ENCODE results near the gene SULF2.

SULF2 gene

GRCh38 chr20:47678536-47678935 is 106.7 kb downstream of the SULF2 start:
- no peak for DNase-seq

- peak; percentile 86 for DNase-seq
Measured at GRCh38 chr20:47677635-47678453, 107.4 kb downstream of the SULF2 start.

- DNase-seq: no peak
Measured at GRCh38 chr20:47676912-47677634, 108.2 kb downstream of the SULF2 start.

GRCh38 chr20:47676219-47676721 is 109.0 kb downstream of the SULF2 start:
- no peak for DNase-seq

- DNase-seq: no peak
Measured at GRCh38 chr20:47675190-47676142, 109.8 kb downstream of the SULF2 start.

GRCh38 chr20:47674686-47675085 is 110.6 kb downstream of the SULF2 start:
- DNase-seq: no peak

GRCh38 chr20:47674145-47674544 is 111.1 kb downstream of the SULF2 start:
- DNase-seq: no peak

- DNase-seq: no peak
Measured at GRCh38 chr20:47673671-47673955, 111.7 kb downstream of the SULF2 start.

- DNase-seq: no peak
Measured at GRCh38 chr20:47672886-47673670, 112.2 kb downstream of the SULF2 start.

GRCh38 chr20:47672166-47672565 is 113.1 kb downstream of the SULF2 start:
- DNase-seq: no peak

GRCh38 chr20:47670913-47671312 is 114.4 kb downstream of the SULF2 start:
- no peak for DNase-seq

GRCh38 chr20:47669927-47670890 is 115.1 kb downstream of the SULF2 start:
- no peak for DNase-seq

- no peak for DNase-seq
Measured at GRCh38 chr20:47669489-47669888, 115.8 kb downstream of the SULF2 start.

- no peak for DNase-seq
Measured at GRCh38 chr20:47669152-47669425, 116.2 kb downstream of the SULF2 start.

- DNase-seq: no peak
Measured at GRCh38 chr20:47668313-47669151, 116.7 kb downstream of the SULF2 start.

GRCh38 chr20:47667531-47668312 is 117.6 kb downstream of the SULF2 start:
- DNase-seq: no peak

GRCh38 chr20:47667086-47667485 is 118.2 kb downstream of the SULF2 start:
- DNase-seq: no peak

- DNase-seq: no peak
Measured at GRCh38 chr20:47666304-47666703, 119.0 kb downstream of the SULF2 start.

GRCh38 chr20:47665221-47665991 is 119.9 kb downstream of the SULF2 start:
- no peak for DNase-seq

All from 8988T (cell line).